ENCODE results near the gene MOB2.
"Not testable (repeated sequence)": the region's sequence is repeated elsewhere in the genome, so short reads cannot be mapped to it uniquely, and the experiment has no call there.

Gene MOB2

GRCh38 chr11:1439341-1439740 is 47.2 kb downstream of the MOB2 start:
- DNase-seq (ENCODE audit: low read depth), result no peak

DNA sequence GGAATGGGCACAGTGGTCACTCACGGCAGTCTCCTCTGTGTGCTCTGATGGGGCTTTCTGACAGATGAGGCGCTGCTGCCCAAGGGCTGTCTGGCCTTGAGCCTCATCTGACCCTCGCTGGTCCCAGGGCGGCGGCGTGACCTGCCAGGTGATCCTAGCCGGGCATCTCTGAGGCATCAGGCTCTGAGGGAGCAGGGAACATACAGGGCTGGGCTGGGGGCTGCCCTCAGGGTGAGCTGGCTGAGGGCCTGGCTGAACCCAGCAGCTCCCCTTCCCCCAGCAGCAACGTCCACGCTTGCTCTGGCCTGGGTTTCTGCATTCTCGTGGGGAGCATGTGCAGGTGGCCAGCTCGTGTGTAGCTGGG is 47.6 kb downstream of the MOB2 start:
- no peak for DNase-seq (ENCODE audit: low read depth)

DNA sequence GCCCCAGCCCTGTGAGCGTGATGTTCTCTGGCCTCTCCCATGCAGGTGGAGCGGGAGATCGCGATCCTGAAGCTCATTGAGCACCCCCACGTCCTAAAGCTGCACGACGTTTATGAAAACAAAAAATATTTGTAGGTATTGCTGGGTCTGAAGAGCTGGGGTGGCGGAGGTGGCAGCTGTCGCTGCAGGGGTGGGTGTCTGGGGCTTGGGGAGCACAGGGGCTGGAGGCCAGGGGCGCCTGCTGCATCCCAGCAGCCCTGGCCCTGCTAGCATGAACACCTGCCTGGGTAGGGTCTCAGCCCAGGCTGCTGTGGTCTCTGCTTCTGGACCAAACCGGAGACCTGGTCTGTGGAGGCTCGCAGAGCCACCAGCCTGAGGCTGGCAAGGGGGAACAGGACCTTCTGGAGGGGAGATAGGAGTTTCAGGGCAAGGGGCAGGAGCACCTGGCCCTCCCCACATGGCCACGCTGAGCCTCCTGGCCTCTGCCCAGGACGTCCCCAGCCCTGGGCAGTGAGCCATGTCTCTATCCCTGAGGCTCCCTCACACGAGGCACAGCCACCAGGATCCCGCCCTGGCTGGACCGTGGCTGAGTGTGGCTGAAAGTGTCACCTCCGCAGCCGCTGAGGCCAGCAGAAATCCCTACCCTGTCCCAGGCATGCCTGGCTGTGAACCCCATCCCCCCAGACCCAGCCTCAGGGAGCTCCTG is 48.2 kb downstream of the MOB2 start:
- no peak for DNase-seq (ENCODE audit: low read depth)

- DNase-seq (ENCODE audit: low read depth), result no peak
Measured at GRCh38 chr11:1437500-1437899, 49.1 kb downstream of the MOB2 start.

DNA sequence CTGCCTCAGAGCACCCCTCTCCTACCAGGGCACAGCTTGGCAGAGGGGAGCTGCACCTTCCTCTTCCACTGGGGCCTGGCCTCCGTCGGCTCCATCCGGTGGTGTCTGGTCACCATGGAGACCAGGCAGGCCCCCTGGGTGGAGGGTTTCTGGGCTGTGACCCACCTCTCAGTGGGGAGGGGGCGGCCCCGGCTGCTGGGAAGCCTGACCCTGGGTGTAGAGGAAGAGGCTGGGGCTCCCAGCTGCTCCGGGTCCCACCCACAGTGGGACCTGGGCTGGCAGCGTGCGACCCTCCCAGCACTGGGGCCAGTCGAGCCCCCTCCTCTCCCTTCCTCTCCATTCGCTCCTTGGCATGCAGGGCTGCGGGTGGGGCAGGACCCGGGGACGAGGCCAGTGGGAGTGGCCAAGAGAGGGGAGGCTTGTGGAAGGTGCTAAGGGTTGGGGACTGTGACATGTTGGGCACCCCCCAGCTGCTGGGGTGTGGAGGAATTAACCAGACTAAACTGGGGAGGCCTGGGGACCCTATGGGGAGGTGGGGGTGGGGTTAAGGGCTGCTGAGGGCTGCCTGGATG is 50.0 kb downstream of the MOB2 start:
- DNase-seq (ENCODE audit: low read depth), result no peak

- DNase-seq (ENCODE audit: low read depth), result no peak
Measured at GRCh38 chr11:1435820-1436467, 50.6 kb downstream of the MOB2 start.

- DNase-seq (ENCODE audit: low read depth), result not testable (repeated sequence)
Measured at GRCh38 chr11:1435479-1435819, 51.1 kb downstream of the MOB2 start.

- no peak for DNase-seq (ENCODE audit: low read depth)
Measured at GRCh38 chr11:1433977-1434640, 52.5 kb downstream of the MOB2 start.

GRCh38 chr11:1433568-1433967 is 53.0 kb downstream of the MOB2 start:
- no peak for DNase-seq (ENCODE audit: low read depth)

DNA sequence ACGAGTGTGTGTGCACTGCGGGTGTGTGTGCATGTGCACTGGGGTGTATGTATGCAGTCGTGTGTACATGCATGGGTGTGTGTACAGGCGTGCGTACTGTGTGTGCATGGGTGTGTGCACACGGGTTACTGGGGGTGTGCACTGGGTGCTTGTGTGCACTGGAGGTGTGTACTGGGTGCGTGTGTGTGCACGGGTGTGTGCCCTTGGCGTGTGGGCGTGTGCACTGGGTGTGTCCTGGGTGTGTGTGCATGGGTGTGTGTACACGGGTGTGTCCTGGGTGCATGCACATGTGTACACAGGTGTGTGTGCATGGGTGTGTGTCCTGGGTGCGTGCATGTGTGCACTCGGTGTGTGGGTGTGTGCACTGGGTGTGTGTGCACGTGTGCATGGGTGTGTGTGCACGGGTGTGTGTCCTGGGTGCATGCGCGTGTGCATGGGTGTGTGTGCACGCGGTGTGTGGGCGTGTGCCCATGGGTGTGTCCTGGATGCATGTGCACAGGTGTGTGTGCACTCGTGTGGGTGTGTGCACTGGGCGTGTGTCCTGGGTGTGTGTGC is 57.7 kb downstream of the MOB2 start:
- no peak for DNase-seq (ENCODE audit: low read depth)

GRCh38 chr11:1425439-1425838 is 61.1 kb downstream of the MOB2 start:
- DNase-seq (ENCODE audit: low read depth), result no peak

- no peak for DNase-seq (ENCODE audit: low read depth)
Measured at GRCh38 chr11:1425006-1425405, 61.6 kb downstream of the MOB2 start.

DNA sequence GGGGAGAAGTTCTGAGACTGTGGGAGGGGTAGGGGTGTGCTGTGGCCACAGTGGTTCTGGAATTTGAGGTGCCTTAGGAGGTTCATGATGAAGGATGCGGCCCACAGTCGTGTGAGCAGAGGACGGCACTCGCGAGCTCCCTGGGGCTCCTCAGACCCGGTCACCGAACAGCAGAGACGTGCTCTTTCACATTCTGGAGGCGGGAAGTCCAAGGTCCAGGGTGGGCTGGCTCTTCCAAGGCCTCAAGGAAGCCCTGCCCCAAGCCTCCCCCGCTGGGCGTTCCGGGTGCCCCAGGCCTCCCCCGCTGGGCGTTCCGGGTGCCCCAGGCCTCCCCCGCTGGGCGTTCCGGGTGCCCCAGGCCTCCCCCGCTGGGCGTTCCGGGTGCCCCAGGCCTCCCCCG is 63.2 kb downstream of the MOB2 start:
- not testable (repeated sequence) for DNase-seq (ENCODE audit: low read depth)

- no peak for DNase-seq (ENCODE audit: low read depth)
Measured at GRCh38 chr11:1422981-1423380, 63.6 kb downstream of the MOB2 start.

DNA sequence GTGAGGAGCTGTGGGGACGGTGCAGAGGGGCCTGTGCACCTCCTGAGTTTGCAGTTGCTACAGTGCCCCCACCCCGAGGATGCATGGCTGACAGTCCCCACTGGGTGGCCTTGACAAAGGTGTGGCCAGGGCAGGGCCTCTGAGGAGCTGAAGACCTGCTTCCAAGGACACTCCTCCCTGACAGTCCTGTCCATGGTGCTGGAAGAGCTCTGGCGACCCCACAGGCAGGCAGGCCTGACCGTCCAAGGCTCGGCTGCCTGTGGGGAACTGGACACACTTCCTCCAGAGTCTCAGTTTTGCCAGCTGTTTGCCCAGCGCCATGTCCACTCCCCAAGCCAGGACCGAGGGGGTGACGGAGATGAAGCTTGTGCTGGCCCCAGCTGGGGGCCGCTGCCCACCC is 64.1 kb downstream of the MOB2 start:
- DNase-seq (ENCODE audit: low read depth), result no peak

DNA sequence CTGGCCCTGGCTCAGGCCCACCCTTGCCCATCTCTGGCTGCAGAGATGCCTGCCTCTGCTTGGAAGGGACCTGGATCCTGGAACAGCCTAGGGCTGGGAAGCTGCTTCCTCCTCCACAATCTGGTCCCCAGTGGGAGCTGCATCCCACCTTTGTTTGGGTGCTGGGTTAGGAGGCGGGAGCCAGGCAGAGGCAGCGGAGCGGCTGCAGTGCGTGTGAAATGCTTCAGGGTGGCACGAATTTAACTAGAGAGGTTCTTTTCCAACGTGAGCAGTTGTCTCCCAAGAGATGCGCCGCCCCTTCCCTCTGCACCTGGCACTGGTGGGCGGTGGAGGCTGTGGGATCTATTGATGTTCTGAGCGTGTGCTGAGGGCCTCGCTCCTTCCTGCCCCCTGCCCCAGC is 65.3 kb downstream of the MOB2 start:
- no peak for DNase-seq (ENCODE audit: low read depth)

DNA sequence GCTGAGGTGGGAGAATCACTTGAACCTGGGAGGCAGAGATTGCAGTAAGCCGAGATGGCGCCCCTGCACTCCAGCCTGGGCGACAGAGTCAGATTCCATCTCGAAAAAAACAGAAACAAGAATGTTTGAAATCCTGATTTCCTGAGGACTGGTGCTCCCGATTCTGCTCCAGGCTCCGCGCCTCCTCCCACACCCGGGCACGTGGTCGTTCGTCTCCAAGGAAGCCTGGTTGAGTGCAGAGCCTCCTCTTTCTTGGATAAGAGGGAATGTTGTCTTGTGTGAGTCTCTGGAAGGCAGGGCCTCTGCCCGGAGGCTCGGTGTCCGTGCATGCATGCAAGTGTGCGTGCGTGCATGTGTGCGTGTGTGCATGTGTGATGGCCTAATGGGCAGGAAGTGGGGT is 66.8 kb downstream of the MOB2 start:
- DNase-seq (ENCODE audit: low read depth), result no peak

All from stimulated activated CD8-positive, alpha-beta memory T cell treated with anti-CD3 and anti-CD28 coated beads, Interleukin-15, amount 100 ng/mL, for 24 hours (primary cell).